Naive B cell (primary cell): ENCODE measurements around the gene SOS1. TPM values are rescaled to one million over a fixed set of nuclear protein-coding genes. Genes with fewer than 3 reads are reported as not detected.
"Not testable (repeated sequence)": the region's sequence is repeated elsewhere in the genome, so short reads cannot be mapped to it uniquely, and the experiment has no call there.

Source experiments
- ATAC-seq, 2 donors: fragments of 150-1000 bp; cut with Tn5 transposase; 2 replicates each; pipeline ENCODE4 v1.10.0; 2021; ENCODE audit warnings: low read depth in 2 of 2, mild to moderate bottlenecking in 2 of 2, moderate library complexity in 2 of 2
- DNase-seq: peaks from one replicate; pipeline ENCODE4 v3.0.0; 2022
- H3K27ac Mint-ChIP-seq, 6 donors: one replicate each; pipeline ENCODE4 v1.8.0; 2020 to 2022; ENCODE audit warnings: mild to moderate bottlenecking in 6 of 6, mixed read lengths in 6 of 6, moderate library complexity in 5 of 6, inconsistent platforms in 2 of 6
- H3K27me3 Mint-ChIP-seq, 3 donors: one replicate each; pipeline ENCODE4 v1.8.0; 2021 to 2022; ENCODE audit warnings: mixed read lengths in 3 of 3, mild to moderate bottlenecking in 1 of 3
- H3K36me3 Mint-ChIP-seq, 2 donors: one replicate each; pipeline ENCODE4 v1.8.0; 2020 to 2022; ENCODE audit warnings: mixed read lengths in 2 of 2, inconsistent platforms in 1 of 2, mild to moderate bottlenecking in 1 of 2
- H3K4me1 Mint-ChIP-seq, 3 donors: one replicate each; pipeline ENCODE4 v1.8.0; 2020 to 2022; ENCODE audit warnings: mixed read lengths in 3 of 3, inconsistent platforms in 1 of 3, mild to moderate bottlenecking in 1 of 3, moderate library complexity in 1 of 3
- H3K4me3 Mint-ChIP-seq, 8 donors: one replicate each; pipeline ENCODE4 v1.8.0; 2020 to 2022; ENCODE audit warnings: mild to moderate bottlenecking in 8 of 8, mixed read lengths in 8 of 8, moderate library complexity in 8 of 8, inconsistent platforms in 2 of 8
- H3K9me3 Mint-ChIP-seq, 7 donors: one replicate each; pipeline ENCODE4 v1.8.0; 2020 to 2022; ENCODE audit warnings: mixed read lengths in 7 of 7, mild to moderate bottlenecking in 5 of 7, inconsistent platforms in 2 of 7, moderate library complexity in 1 of 7
- polyA plus RNA-seq, 6 donors: library from polyadenylated mRNA; unstranded; fragments of 300-500 nt; fragmentation: Illumina TruSeq; gene quantifications; one replicate each; pipeline ENCODE4 v1.2.3, GENCODE V29; 2021; ENCODE audit warnings: low read depth in 6 of 6

Gene SOS1
- polyA plus RNA-seq, 6 donors from 2014 or later = 6.5 to 21.8 (median 11.5) TPM

DNA sequence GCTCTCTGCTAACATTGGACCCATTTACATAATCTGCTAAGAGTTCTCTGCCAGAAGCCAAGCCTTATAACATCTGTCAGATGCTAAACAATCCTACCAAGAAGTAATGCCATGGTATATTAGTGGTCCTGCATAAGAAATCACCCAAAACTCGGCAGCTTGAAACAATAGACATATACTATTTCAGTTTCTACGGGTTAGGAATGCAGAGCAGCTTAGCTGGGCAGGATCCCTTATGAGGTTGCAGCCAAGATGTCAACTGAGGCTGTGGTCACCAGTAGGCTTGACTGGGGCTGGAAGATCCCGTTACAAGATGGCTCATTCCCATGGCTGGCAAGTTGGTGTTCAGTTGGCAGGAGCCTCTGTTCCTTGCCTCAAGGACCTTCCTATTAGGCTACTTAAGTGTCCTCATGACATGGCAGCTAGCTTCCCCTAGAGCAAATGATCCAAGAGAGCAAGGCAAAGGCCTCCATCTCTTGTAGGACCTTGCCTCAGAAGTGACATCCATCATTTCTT, 25.1 kb upstream of the SOS1 start:
- no peak overlapping the region for H3K4me3 Mint-ChIP-seq
- H3K27ac Mint-ChIP-seq = peak overlapping the region in 1 of 6 donors; percentile 56
- no peak for ATAC-seq
- H3K9me3 Mint-ChIP-seq = no peaks in the 10 kb centered on the region
- no peaks in the 10 kb centered on the region for H3K27me3 Mint-ChIP-seq
- no peaks in the 10 kb centered on the region for H3K36me3 Mint-ChIP-seq
- DNase-seq = no peak
- peaks cover 13 to 37% (median 31%) of the 10 kb centered on the region in 3 donors for H3K4me1 Mint-ChIP-seq

DNA sequence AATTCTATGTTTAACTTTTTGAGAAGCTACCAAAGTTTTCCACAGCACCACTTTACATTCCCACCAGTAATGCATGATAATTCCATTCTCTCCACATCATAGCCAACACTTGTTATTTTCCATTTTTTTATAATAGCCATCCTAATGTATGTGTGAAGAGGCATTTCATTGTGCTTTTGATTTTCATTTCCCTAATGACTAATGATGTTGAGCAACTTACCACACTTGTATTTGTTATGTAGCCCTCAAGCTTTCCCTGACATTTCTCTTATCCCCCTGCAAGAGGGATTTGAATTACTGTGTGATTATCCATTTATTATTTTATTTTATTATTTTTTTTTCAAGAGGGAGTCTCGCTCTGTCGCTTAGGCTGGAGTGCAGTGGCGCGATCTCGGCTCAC, 23.6 kb upstream of the SOS1 start:
- ATAC-seq = no peak
- Mint-ChIP-seq H3K27me3 (no peaks in the 10 kb centered on the region), H3K9me3 (no peaks in the 10 kb centered on the region), H3K4me1 (peaks cover 20 to 42% (median 30%) of the 10 kb centered on the region in 3 donors), H3K36me3 (no peaks in the 10 kb centered on the region), H3K27ac (no peak overlapping the region), H3K4me3 (no peak overlapping the region)
- no peak for DNase-seq

DNA sequence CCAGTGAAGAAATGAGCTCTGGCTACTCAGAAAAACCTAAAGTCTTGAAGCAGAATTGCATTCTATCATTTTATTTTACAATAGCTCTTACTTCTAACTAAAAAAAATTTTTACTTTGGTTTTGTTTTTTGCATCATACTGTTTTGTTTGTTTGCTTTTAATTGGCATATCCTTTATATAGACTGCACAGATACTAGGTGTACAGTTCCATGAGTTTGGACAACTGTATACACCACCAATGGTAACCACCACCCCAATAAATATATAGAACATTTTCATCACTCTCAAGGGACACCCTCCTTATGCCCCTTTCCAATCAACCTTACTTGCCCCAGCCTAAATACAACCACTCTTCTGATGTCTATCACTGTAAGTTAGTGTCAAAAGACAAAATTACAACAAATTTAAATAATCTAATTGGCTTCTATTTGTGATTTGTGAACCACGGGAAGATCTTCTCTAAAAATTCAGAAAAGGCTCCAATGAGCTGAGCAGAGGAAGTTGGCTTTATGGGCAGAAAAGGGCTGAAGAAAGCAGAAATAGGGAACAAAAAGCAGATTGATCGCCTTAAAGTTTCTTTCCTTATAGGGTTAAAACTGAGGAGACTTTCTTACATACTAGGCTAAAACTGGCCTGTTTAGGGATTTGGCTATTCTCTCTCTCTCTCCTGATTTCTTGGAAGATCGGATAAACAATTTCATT, 22.2 kb upstream of the SOS1 start:
- Mint-ChIP-seq H3K4me1 (peaks cover 22 to 50% (median 30%) of the 10 kb centered on the region in 3 donors), H3K27me3 (no peaks in the 10 kb centered on the region), H3K27ac (peak overlapping the region in 5 of 6 donors; percentile 33 to 93 (median 71)), H3K4me3 (peak overlapping the region in 3 of 8 donors; percentile 4 to 71 (median 57)), H3K36me3 (no peaks in the 10 kb centered on the region), H3K9me3 (no peaks in the 10 kb centered on the region)
- ATAC-seq (no peak), DNase-seq (no peak)

DNA sequence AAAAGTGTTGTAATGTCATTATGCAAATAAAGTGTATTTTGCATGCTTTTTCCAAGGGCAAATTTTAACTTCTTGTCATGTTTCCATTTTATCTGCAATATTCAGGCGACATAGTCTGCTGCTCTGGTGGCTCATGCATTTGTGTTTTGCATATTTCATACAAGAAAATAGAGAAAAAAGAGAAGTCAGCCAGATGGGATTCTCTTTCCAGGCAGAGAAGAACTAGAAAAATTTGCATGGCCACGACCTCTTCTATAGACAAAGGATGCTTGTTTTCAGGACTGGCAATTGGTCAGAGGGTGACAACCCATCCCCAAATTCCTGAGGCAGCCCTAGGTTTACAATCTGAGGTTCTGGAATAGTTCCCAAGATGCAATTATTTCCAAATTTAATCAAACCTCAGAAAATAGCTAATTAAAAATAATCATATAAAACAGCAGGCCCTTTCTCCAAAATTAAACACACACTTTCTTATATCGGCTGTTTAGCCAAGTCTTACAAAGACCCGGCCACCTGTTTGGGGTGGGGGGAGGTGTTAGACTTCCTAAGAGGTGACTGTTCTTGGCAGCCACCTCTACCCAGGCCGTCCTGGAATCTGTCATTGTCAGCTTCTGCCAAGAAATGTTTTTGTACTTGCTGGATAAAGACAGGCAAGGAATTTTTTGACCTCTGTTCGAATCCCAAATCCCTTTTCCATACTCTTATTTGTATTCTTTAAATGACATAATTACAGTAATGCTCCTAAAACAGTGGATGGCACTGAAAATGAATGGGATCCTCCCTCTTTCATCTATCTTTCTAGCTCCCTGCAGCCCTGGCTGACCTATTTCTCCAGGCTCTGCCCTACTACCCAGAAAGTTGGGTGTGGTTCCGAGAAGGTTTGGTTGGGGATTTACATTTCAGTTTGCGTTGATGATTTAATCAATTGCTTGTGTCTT, 20.8 kb upstream of the SOS1 start:
- peaks cover 25 to 50% (median 30%) of the 10 kb centered on the region in 3 donors for H3K4me1 Mint-ChIP-seq
- no peaks in the 10 kb centered on the region for H3K27me3 Mint-ChIP-seq
- peak; percentile 95 to 96 for ATAC-seq
- no peaks in the 10 kb centered on the region for H3K36me3 Mint-ChIP-seq
- H3K9me3 Mint-ChIP-seq = no peaks in the 10 kb centered on the region
- H3K4me3 Mint-ChIP-seq = peak overlapping the region; percentile 6 to 84 (median 70)
- H3K27ac Mint-ChIP-seq = peak overlapping the region; percentile 22 to 88 (median 79)
- DNase-seq = peak; percentile 67

DNA sequence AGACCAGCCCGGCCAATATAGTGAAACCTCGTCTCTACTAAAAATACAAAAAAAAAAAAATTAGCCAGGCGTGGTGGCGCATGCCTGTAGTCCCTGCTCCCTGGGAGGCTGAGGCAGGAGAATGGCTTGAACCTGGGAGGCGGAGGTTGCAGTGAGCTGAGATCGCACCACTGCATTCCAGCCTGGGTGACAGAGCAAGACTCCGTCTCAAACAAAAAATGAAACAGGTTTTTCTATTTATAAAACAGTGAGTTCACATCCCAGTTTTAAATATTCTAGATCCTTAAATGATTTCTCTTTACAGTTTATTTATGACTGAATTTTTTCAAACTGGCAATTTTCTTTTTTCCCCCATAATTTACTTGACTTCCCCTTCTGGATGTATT, 20.1 kb upstream of the SOS1 start:
- ATAC-seq = peak; percentile 44 to 45
- not testable (repeated sequence) for H3K27me3 Mint-ChIP-seq, DNase-seq, H3K36me3 Mint-ChIP-seq, H3K9me3 Mint-ChIP-seq
- peaks cover 27 to 55% (median 35%) of the 10 kb centered on the region in 3 donors for H3K4me1 Mint-ChIP-seq
- H3K27ac Mint-ChIP-seq = peak overlapping the region; percentile 22 to 88 (median 74)
- H3K4me3 Mint-ChIP-seq = peak overlapping the region; percentile 6 to 84 (median 70)

DNA sequence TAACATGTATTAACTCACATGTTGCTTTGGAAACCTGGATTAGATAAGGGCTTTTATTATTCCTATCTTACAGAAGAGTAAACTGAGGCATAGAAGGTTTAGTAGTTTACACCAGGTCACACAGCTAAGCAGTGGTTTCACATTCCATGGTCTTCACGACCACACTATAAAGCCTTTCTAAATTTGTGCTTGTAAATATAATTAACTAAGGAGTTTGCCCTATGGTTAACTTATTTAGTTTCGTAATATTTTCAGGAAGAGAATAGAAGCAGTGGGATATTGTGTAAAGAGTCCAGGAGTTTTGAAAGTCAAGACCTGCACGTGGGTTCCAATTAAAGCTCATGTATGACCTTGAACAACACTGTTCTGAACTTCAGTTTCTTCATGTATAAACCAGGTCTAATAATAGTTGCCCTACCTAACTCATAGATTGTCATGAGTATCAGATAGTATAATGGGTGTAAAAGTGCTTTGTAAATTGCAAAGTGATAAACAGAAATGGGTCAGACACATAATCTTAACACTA, 19.5 kb upstream of the SOS1 start:
- Mint-ChIP-seq H3K4me1 (peaks cover 32 to 60% (median 40%) of the 10 kb centered on the region in 3 donors), H3K4me3 (peak overlapping the region in 6 of 8 donors; percentile 50 to 73 (median 64))

DNA sequence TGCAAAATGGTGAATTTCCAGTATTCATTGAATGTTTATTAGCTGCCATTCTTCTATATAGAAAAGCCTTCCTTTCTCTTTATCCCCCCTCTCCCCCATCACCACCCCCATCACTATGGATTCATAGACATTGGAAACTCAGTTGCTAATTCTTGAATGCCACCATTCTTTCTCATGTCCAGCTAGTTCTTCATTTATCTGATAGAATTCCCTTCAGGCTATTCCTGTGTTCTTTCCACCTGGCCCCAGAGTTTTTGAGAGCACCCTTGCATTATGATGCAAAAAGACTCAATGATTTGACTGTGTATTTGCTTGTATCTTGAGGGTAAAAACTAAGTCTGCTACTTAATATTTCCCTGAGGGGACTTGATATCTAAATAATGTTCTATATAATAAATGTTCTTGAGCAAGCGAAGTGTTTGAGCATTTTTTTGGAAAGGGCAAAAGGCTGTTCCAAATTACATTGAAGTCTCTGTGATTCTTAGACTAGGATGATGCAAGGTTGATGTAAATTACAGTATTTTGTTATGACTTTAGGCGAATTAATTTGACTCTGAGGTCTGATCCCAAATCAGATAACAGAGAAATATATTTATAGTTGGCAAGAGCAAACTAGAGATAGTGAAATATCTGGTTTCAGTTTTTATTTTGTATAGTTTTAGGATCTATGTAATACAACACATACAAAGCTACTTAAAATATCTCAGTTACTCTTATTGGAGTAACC, 18.8 kb upstream of the SOS1 start:
- Mint-ChIP-seq H3K4me1 (peaks cover 33 to 60% (median 40%) of the 10 kb centered on the region in 3 donors), H3K36me3 (no peaks in the 10 kb centered on the region), H3K9me3 (no peaks in the 10 kb centered on the region), H3K27ac (no peak overlapping the region), H3K4me3 (no peak overlapping the region), H3K27me3 (no peaks in the 10 kb centered on the region)
- no peak for DNase-seq
- no peak for ATAC-seq

More for the DNA sequence above, 19.5 kb upstream of the SOS1 start:
- Mint-ChIP-seq H3K36me3 (no peaks in the 10 kb centered on the region), H3K27me3 (no peaks in the 10 kb centered on the region), H3K9me3 (no peaks in the 10 kb centered on the region), H3K27ac (peak overlapping the region in 5 of 6 donors; percentile 30 to 79 (median 70))
- no peak for ATAC-seq
- no peak for DNase-seq

DNA sequence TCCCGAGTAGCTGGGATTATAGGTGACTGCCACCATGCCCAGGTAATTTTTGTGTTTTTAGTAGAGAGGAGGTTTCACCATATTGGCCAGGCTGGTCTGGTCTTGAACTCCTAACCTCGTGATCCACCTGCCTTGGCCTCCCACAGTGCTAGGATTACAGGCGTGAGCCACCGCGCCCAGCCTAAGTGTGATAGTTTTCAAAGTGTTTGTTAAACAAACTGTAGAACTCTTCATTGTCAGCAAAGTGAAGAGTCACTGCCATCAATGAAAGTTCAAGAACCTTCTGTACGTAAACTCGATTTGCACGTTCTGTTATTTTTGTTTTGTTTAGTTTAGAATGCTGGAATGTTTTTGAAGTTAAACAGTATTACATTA, 18.0 kb upstream of the SOS1 start:
- no peaks in the 10 kb centered on the region for H3K36me3 Mint-ChIP-seq
- ATAC-seq (no peak), DNase-seq (no peak)
- no peak overlapping the region for H3K4me3 Mint-ChIP-seq
- peaks cover 33 to 62% (median 36%) of the 10 kb centered on the region in 3 donors for H3K4me1 Mint-ChIP-seq
- H3K9me3 Mint-ChIP-seq = no peaks in the 10 kb centered on the region
- H3K27me3 Mint-ChIP-seq = no peaks in the 10 kb centered on the region
- H3K27ac Mint-ChIP-seq = no peak overlapping the region

DNA sequence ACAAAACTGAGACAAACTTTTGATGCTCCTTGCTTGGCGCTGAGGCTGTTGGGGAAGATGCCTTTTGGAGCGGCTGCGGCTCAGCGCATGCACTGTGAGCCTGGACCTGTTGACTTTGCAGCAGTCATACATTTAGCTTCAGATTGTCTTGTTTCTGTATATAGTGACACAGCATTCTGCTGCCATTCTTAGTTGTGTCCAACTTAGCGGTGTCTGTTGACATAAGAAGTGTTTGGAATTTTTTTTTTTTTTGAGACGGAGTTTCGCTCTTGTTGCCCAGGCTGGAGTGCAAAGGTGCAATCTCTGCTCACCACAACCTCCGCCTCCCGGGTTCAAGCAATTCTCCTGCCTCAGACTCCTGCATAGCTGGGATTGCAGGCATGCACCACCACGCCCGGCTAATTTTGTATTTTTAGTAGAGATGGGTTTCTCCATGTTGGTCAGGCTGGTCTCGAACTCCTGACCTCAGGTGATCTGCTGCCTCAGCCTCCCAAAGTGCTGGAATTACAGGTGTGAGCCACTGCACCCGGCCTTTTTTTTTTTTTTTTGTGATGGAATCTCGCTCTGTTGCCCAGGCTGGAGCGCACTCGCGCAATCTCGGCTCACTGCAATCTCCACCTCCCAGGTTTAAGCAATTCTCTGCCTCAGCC, 17.5 kb upstream of the SOS1 start:
- not testable (repeated sequence) for H3K36me3 Mint-ChIP-seq, ATAC-seq, H3K27ac Mint-ChIP-seq, DNase-seq, H3K4me3 Mint-ChIP-seq, H3K9me3 Mint-ChIP-seq, H3K27me3 Mint-ChIP-seq
- peaks cover 32 to 62% (median 37%) of the 10 kb centered on the region in 3 donors for H3K4me1 Mint-ChIP-seq

DNA sequence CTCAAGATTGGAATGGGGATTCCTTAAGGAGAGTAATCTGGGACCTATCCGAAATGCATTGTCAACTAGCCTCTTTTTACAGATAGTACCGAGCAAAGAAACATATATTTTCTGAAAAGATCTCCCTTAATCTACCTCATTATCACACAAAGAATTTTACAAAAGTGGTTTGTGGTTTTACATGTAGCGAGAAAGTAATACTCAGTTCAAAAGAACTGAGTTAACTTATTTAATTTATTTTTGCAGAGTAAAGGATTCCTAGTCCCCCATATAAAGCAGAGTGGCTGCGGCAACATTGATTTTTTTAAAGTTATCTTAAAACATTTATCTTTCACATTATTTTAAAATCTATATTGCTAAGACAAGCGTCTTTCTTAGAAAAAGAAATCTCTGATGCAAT, 15.9 kb upstream of the SOS1 start:
- DNase-seq = no peak
- Mint-ChIP-seq H3K9me3 (no peaks in the 10 kb centered on the region), H3K36me3 (no peaks in the 10 kb centered on the region)

DNA sequence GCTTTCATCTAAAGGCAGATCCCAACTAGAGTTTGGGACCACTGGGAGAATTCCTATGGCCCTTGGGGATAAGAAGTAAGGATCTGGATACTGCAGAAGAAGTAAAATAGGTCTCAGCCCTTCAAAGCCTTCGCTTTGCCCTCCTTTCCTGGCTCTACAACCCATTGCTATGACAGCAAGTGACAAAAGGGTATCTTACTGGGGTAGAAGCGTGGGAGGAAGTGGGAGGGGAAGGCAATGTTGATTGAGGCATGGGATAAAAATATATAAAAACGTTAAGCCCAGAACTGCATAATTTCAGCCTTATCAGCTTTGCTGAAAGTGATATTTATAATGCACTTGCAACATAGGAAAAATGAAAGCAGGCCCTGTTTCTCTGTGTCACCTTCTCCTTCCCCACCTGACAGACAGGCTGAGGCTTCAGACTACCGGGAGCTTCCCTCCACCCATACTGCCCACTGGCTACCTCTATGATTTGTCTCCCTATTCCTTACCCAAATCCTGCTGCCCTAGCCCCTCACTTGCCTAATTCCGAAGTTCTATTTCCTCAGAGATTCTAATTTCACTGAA, 14.9 kb upstream of the SOS1 start:
- no peaks in the 10 kb centered on the region for H3K27me3 Mint-ChIP-seq
- H3K4me1 Mint-ChIP-seq = peaks cover 19 to 39% (median 26%) of the 10 kb centered on the region in 3 donors
- DNase-seq (no peak), ATAC-seq (no peak)
- peak overlapping the region in 1 of 8 donors; percentile 85 for H3K4me3 Mint-ChIP-seq
- H3K9me3 Mint-ChIP-seq = no peaks in the 10 kb centered on the region
- H3K27ac Mint-ChIP-seq = peak overlapping the region in 1 of 6 donors; percentile 68
- no peaks in the 10 kb centered on the region for H3K36me3 Mint-ChIP-seq

More for the DNA sequence above, 15.9 kb upstream of the SOS1 start:
- Mint-ChIP-seq H3K27me3 (no peaks in the 10 kb centered on the region), H3K27ac (no peak overlapping the region), H3K4me3 (no peak overlapping the region), H3K4me1 (peaks cover 28 to 49% (median 31%) of the 10 kb centered on the region in 3 donors)
- no peak for ATAC-seq

DNA sequence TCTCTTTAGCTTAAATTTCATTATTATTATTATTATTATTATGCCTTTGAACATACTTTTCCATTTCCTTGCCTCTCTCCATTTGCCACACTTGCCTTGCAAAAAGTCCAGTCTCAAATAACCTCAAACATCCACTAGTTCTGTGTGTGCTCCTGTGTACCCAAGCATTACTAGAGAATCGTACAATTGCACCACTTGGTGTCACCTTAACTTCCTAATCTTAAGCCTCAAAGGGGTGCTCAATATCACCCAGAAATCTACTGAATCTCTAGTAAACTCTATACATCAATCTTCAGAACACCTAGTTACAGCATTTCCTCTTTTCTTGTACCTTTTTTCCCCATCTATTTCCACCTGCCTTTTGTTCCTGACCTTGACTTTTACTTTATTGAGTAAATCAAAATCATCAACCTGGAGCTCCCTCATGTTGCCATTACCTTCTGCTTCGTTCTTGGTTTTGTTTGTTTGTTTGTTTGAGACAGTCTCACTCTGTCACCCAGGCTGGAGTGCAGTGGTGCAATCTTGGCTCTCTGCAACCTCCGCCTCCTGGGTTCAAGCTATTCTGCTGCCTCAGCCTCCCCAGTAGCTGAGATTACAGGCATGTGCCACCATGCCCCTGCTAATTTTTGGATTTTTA, 12.5 kb upstream of the SOS1 start:
- Mint-ChIP-seq H3K4me1 (peaks cover 29 to 43% (median 32%) of the 10 kb centered on the region in 3 donors), H3K27me3 (no peaks in the 10 kb centered on the region), H3K27ac (peak overlapping the region in 3 of 6 donors; percentile 1 to 88 (median 1)), H3K36me3 (no peaks in the 10 kb centered on the region), H3K9me3 (no peaks in the 10 kb centered on the region), H3K4me3 (no peak overlapping the region)
- DNase-seq (no peak), ATAC-seq (peak in 1 of 2 donors; percentile 24)
